ENCODE measurements around the gene TRIM36. TPM values are rescaled to one million over a fixed set of nuclear protein-coding genes. Genes with fewer than 3 reads are reported as not detected.

TRIM36 gene
- total and polyA plus RNA-seq, 7 donors = 0.66 to 18.0 (median 3.2) TPM; not detected in 1

- Histone ChIP-seq H3K27ac (peak overlapping the region in 3 of 4 donors; percentile 45 to 63 (median 48)), H3K36me3 (no peaks in the 10 kb centered on the region), H3K9me3 (no peaks in the 10 kb centered on the region), H3K4me3 (peak overlapping the region; percentile 57 to 76 (median 70)), H3K27me3 (peaks cover 13 to 86% (median 39%) of the 10 kb centered on the region in 3 donors), H3K4me1 (peaks cover 0 to 27% (median 21%) of the 10 kb centered on the region in 4 donors)
- DNase-seq = no peak
- 1 to 2% methylated on average over 41 of the region's 41 CpGs for WGBS, 2 donors
- intact Hi-C loops (cut with DNase I) = no loop called here
- no peak for TF ChIP-seq POLR2A (IDR thresholded peaks at IDR 0.05)
- no peak for TF ChIP-seq EP300 (IDR thresholded peaks at IDR 0.05)
- no peak for TF ChIP-seq CTCF (IDR thresholded peaks at IDR 0.05)
- TF ChIP-seq POLR2AphosphoS5 (IDR thresholded peaks at IDR 0.05) = no peak
These were observed 750 bp downstream of the TRIM36 start for GRCh38 chr5:115168829-115169486.

GRCh38 chr5:115166744-115167393, 2.8 kb downstream of the TRIM36 start:
- Histone ChIP-seq H3K36me3 (no peaks in the 10 kb centered on the region), H3K4me1 (peaks cover 0 to 27% (median 21%) of the 10 kb centered on the region in 4 donors), H3K9me3 (no peaks in the 10 kb centered on the region), H3K4me3 (no peak overlapping the region), H3K27ac (no peak overlapping the region), H3K27me3 (peaks cover 13 to 87% (median 42%) of the 10 kb centered on the region in 3 donors)
- WGBS, 2 donors = 96 to 98% methylated on average over 12 of the region's 12 CpGs
- TF ChIP-seq EP300 (IDR thresholded peaks at IDR 0.05) = no peak
- no peak for TF ChIP-seq CTCF (IDR thresholded peaks at IDR 0.05)
- no peak for TF ChIP-seq POLR2AphosphoS5 (IDR thresholded peaks at IDR 0.05)
- TF ChIP-seq POLR2A (IDR thresholded peaks at IDR 0.05) = no peak
- intact Hi-C loops (cut with DNase I) = no loop called here
- no peak for DNase-seq

- peaks cover 12 to 77% (median 42%) of the 10 kb centered on the region in 3 donors for H3K27me3 ChIP-seq
- no peak overlapping the region for H3K27ac ChIP-seq
- no peak for DNase-seq
- no peaks in the 10 kb centered on the region for H3K9me3 ChIP-seq
- WGBS, 2 donors = 93 to 94% methylated on average over 5 of the region's 5 CpGs
- no peak overlapping the region for H3K4me3 ChIP-seq
- peaks cover 0 to 23% (median 19%) of the 10 kb centered on the region in 4 donors for H3K4me1 ChIP-seq
- TF ChIP-seq CTCF (IDR thresholded peaks at IDR 0.05) (no peak), POLR2AphosphoS5 (IDR thresholded peaks at IDR 0.05) (no peak), POLR2A (IDR thresholded peaks at IDR 0.05) (no peak), EP300 (IDR thresholded peaks at IDR 0.05) (no peak)
- H3K36me3 ChIP-seq = no peaks in the 10 kb centered on the region
- intact Hi-C loops (cut with DNase I) = no loop called here
These were observed 3.9 kb downstream of the TRIM36 start for GRCh38 chr5:115165790-115166189.

GRCh38 chr5:115160975-115161475, 8.7 kb downstream of the TRIM36 start:
- Histone ChIP-seq H3K27me3 (peaks cover 0 to 36% (median 20%) of the 10 kb centered on the region in 3 donors), H3K4me3 (no peak overlapping the region), H3K36me3 (no peaks in the 10 kb centered on the region), H3K9me3 (no peaks in the 10 kb centered on the region), H3K4me1 (no peaks in the 10 kb centered on the region), H3K27ac (no peak overlapping the region)
- intact Hi-C loops (cut with DNase I) = no loop called here
- DNase-seq = no peak
- TF ChIP-seq CTCF (IDR thresholded peaks at IDR 0.05) (no peak), POLR2AphosphoS5 (IDR thresholded peaks at IDR 0.05) (no peak), POLR2A (IDR thresholded peaks at IDR 0.05) (no peak), EP300 (IDR thresholded peaks at IDR 0.05) (no peak)
- 84 to 88% methylated on average over 3 of the region's 3 CpGs for WGBS, 2 donors

Measured in sigmoid colon (tissue), 7 donors.